Pericardium fibroblast (primary cell): Measurements from ENCODE around the gene CFAP206. TPM values are rescaled to one million over a fixed set of nuclear protein-coding genes. Genes with fewer than 3 reads are reported as not detected.

ENCODE experiments used
- total RNA-seq: library from RNA; depleted of rRNA; stranded (reverse); fragments of >200 nt; gene quantifications from 2 replicates; pipeline ENCODE4 v1.2.3, GENCODE V29; 2015

The CFAP206 gene, protein sequence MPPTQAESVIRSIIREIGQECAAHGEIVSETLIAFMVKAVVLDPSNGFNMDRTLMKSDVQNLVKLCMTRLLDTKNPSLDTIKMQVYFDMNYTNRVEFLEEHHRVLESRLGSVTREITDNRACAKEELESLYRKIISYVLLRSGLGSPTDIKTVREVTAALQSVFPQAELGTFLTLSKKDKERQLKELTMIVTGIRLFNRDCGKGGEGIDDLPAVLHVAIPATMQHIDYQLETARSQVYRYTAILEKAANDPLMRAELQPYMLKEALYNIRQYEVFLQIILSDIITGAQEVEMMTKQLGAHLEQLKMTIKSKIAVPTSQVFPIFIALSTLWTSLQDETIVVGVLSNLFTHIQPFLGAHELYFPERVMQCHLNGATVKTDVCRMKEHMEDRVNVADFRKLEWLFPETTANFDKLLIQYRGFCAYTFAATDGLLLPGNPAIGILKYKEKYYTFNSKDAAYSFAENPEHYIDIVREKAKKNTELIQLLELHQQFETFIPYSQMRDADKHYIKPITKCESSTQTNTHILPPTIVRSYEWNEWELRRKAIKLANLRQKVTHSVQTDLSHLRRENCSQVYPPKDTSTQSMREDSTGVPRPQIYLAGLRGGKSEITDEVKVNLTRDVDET
- 0.12 TPM in 1 of 2 replicates, not detected in the other for total RNA-seq

DNA sequence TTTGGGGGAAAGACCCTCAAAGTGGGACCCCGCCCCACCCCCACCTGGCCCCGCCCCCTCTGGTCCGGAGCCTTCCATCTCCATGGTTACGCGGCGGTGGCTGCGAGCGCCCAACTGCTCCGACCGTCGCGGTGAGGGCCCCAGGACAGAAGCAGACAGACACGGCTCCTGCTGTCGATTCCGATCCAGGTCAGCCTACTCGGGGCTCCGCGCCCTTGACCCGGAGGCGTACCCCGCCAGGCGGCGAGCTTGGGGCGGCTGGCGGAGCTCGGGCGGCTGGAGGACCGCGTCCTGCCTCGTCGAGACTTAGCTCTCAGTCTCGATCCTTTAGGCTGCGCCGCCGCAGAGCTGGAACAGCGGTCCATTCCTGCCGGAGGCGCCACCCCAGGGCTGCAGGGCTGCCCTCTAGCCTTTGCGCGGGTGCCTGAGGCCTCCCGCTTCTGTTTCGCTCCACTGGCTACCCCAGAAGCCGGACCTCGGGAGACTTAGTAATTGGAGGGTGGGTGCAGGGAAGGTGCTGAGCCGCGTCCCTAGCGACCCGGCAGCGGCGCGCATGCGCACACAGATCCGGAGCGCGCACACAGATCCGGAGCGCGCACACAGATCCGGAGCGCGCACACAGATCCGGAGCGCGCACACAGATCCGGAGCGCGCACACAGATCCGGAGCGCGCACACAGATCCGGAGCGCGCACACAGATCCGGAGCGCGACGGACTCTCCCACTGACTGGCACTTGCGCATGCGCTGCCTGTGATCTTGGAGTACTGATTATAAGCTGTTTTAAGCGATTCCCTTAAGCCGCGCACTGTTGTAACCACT is at the start of gene CFAP206:
TSS of gene CFAP206 (plus strand) at position 72 of the 820 bp plus-strand sequence. CDS start 1,868 bp downstream, outside the sequence.

DNA sequence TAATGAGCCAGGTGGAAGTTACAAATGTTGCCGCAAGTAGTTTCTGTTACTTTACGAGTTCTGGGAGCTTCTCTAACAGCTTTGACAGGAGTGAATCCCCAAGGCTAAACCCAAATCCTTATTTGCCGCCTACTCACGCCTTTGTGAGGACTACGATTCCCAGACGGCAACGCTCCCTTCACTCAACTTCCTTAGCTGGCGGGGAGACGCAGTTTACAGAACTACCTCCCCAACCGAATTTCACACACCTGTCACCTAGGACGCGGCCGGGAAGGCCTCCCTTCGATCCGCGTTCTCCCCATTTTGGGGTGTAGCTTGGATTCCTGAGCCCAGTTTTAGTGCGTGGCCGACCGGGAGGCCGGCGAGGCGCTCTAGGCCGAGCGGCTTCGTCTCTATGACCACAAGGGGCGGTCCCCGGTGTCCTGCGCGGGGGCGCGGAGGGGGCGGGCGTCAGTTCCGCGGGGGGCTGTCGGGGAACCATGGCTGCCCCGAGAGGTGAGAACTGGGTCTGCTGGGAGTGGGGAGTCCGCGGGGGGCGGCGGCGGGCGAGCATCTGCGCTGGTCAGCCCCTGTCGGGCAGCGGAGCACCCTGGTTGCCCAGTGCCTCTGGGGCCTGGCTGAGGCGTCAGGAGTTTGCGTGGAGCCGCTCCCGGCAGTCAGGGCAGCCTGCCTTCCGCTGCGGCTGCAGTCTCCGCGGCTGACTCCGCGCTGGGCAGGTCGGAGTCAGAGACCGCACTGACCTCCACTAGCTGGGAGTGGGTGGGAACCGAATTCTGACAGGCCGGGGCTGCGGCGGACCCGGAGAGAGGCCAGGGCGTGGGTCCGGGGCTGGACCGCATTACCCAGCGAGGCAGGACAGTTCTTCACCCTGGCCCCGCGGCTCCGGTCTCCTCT is 65.0 kb downstream of the CFAP206 start, which contains the start of gene SLC35A1:
TSS of gene SLC35A1 (plus strand) at position 450 of the 894 bp plus-strand sequence. CDS start at position 480, 30 bp downstream.

Other genes starting within 250 kb of the CFAP206 start
- gene SMIM8, start 85.4 kb upstream of the CFAP206 start, total RNA-seq, result 2.1 and 4.4 TPM in 2 replicates
- not detected in 2 replicates for gene GJB7, start 78.7 kb upstream of the CFAP206 start, total RNA-seq
- 0.09 and 0.12 TPM in 2 replicates for gene C6orf163, start 63.2 kb upstream of the CFAP206 start, total RNA-seq
- 15.2 and 20.4 TPM in 2 replicates for gene SLC35A1, start 65.0 kb downstream of the CFAP206 start, total RNA-seq
- 33.9 and 36.3 TPM in 2 replicates for gene RARS2, start 182.0 kb downstream of the CFAP206 start, total RNA-seq
- 13.5 and 19.7 TPM in 2 replicates for gene ORC3, start 182.2 kb downstream of the CFAP206 start, total RNA-seq